GM06990 (cell line): ENCODE results near the gene RALA.

Experiments used
- DNase-seq: peaks from one replicate; pipeline ENCODE4 v3.0.0-alpha.2; 2011; ENCODE audit not compliant: insufficient read length; ENCODE audit errors: extremely low read depth
- H3K27me3 ChIP-seq: replicated peaks from 2 replicates; pipeline ENCODE4 v1.6.0; 2011; ENCODE audit warnings: low read length; ENCODE audit not compliant: control insufficient read depth, insufficient read depth
- H3K36me3 ChIP-seq: 2 replicates; pipeline ENCODE4 v1.5.1; 2011; ENCODE audit warnings: low read length; ENCODE audit not compliant: control insufficient read depth, insufficient read depth
- H3K4me3 ChIP-seq: replicated peaks from 2 replicates; pipeline ENCODE4 v1.5.1; 2011; ENCODE audit warnings: low read depth, mild to moderate bottlenecking, control low read depth, low read length
- TF ChIP-seq, protein P1 (sequence below): IDR thresholded peaks from 2 replicates; pipeline ENCODE4 v1.5.1; 2011; ENCODE audit warnings: low read length, control low read depth, mild to moderate bottlenecking, inconsistent platforms; ENCODE audit not compliant: insufficient read depth, poor library complexity, severe bottlenecking

RALA gene

DNA sequence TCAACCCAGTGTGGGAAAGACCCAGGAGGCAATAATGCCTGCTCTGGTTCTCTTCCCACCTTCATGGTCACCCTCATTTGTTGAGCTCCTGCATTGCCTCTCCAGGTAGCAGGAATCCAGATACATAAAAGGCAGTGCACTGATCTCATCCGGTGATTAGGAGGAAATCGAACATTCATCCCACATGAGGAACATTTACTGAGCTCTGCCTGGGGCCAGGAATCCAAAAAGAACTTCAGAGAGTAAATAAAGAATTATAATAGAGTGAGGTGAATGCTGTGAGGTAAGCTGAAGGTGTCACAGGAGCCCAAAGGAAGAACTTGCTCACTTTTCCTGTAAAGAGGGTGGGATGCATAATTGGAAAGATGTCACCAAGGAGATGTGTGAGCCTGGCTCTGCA, 121.2 kb downstream of the RALA start:
- no peaks in the 10 kb centered on the region for H3K27me3 ChIP-seq
- peaks cover 5% of the 10 kb centered on the region for H3K36me3 ChIP-seq
- no peak overlapping the region for H3K4me3 ChIP-seq
- no peak for DNase-seq
- TF ChIP-seq, protein P1, sequence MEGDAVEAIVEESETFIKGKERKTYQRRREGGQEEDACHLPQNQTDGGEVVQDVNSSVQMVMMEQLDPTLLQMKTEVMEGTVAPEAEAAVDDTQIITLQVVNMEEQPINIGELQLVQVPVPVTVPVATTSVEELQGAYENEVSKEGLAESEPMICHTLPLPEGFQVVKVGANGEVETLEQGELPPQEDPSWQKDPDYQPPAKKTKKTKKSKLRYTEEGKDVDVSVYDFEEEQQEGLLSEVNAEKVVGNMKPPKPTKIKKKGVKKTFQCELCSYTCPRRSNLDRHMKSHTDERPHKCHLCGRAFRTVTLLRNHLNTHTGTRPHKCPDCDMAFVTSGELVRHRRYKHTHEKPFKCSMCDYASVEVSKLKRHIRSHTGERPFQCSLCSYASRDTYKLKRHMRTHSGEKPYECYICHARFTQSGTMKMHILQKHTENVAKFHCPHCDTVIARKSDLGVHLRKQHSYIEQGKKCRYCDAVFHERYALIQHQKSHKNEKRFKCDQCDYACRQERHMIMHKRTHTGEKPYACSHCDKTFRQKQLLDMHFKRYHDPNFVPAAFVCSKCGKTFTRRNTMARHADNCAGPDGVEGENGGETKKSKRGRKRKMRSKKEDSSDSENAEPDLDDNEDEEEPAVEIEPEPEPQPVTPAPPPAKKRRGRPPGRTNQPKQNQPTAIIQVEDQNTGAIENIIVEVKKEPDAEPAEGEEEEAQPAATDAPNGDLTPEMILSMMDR, result no peak

DNA sequence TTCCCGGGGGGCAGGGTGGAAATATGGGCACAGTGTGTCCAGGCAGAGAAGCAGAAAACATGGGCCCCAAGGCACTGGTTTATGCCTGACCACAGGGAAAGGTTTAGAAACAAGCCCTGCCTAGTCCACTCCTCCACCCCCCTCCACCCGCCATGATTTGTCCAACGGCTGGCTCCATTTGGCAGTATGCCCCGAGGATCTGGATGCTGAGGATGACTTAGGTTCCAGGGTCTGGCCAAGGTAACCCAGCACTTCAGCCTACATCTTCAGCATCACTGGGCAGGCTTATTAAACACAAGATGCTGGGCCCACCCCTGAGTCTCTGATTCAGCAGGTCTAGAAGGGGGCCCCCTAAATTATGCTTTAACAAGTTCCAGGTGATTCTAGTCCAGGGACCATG, 121.9 kb downstream of the RALA start:
- TF ChIP-seq, protein P1, result no peak
- Histone ChIP-seq H3K36me3 (peaks cover 5% of the 10 kb centered on the region), H3K4me3 (no peak overlapping the region), H3K27me3 (no peaks in the 10 kb centered on the region)
- DNase-seq, result no peak

DNA sequence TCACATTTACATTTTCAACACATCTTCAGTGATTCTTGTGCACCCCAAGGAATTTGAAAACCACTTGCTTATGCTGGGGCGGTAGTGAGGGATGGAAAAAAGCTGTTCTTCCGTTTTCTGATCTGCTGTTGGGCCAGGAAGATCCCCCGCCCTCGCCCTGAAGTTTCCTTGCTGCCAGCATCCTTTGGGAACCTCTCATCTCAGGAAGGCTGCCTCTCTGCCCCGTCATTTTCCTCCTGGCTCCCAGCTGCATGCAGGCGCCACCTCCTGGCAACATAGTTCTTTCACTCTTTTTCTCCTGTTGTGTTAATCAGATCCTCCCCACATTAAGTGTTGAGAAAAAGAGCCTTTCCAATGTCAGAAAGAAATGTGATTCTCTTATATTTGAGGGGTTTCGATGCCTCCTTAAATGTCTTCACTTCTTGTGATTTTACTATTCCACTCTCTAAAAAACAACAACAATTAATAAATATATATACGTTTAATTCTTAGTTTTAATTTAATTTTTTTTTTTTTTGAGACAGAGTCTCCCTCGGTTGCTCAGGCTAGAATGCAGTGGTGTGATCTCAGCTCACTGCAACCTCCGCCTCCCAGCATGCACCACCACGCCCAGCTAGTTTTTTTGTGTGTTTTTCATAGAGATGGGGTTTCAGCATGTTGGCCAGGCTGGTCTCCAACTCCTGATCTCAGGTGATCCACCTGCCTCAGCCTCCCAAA, 122.9 kb downstream of the RALA start:
- TF ChIP-seq, protein P1, result peak; percentile 76
- DNase-seq, result no peak
- H3K4me3 ChIP-seq, result no peak overlapping the region
- no peaks in the 10 kb centered on the region for H3K27me3 ChIP-seq
- H3K36me3 ChIP-seq, result peaks cover 5% of the 10 kb centered on the region

DNA sequence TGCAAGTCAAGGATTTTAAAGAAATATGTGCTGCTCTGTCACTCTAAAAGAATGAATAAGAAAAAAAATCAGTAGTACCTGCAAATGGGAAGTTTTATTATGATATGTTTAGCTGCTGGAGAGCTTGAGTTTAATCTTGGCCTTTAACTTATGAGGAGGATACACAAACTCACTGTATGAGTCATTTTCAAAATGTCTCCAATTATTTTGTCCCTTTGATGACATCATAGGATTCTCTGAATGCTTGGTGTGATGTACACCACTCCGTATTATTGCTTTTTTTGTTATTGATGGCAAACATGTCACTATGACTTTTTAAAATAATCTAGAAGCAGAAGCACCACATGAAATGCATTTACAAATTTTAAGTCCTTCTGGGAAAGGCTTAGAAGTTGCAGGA, 125.8 kb downstream of the RALA start:
- TF ChIP-seq, protein P1, result no peak
- no peaks in the 10 kb centered on the region for H3K27me3 ChIP-seq
- H3K4me3 ChIP-seq, result no peak overlapping the region
- DNase-seq, result no peak
- peaks cover 3% of the 10 kb centered on the region for H3K36me3 ChIP-seq

- no peak for DNase-seq
- H3K27me3 ChIP-seq, result no peaks in the 10 kb centered on the region
- no peaks in the 10 kb centered on the region; the same call in none of the 2 replicates for H3K36me3 ChIP-seq
- H3K4me3 ChIP-seq, result no peak overlapping the region
- TF ChIP-seq, protein P1, result no peak
Observed at GRCh38 chr7:39749717-39750116, 126.3 kb downstream of the RALA start.
